GM23248 (cell line): ENCODE results near the gene LRWD1. TPM values are rescaled to one million over a fixed set of nuclear protein-coding genes. Genes with fewer than 3 reads are reported as not detected.

Experiments
- DNase-seq: peaks from one replicate; pipeline ENCODE4 v3.0.0-alpha.2; 2015
- H2AFZ ChIP-seq: fragments of 200-600 bp; sonication (generic); 2 replicates; pipeline ENCODE4 v1.6.1; 2016; ENCODE audit warnings: antibody characterized with exemption
- H3F3A ChIP-seq: fragments of 200-600 bp; sonication (generic); 2 replicates; pipeline ENCODE4 v1.6.1; 2016; ENCODE audit warnings: mild to moderate bottlenecking, antibody characterized with exemption, mixed run types; ENCODE audit not compliant: insufficient read depth
- H3K27ac ChIP-seq: fragments of 200-600 bp; sonication (generic); 2 replicates; pipeline ENCODE4 v1.5.1; 2016; ENCODE audit warnings: mild to moderate bottlenecking
- H3K27me3 ChIP-seq: fragments of 200-600 bp; sonication (generic); replicated peaks from 2 replicates; pipeline ENCODE4 v1.6.1; 2016; ENCODE audit warnings: mild to moderate bottlenecking; ENCODE audit not compliant: insufficient read depth
- H3K36me3 ChIP-seq: fragments of 200-600 bp; sonication (generic); 2 replicates; pipeline ENCODE4 v1.6.1; 2016; ENCODE audit warnings: low read depth, mild to moderate bottlenecking
- H3K4me1 ChIP-seq: fragments of 200-600 bp; sonication (generic); 2 replicates; pipeline ENCODE4 v1.6.1; 2016; ENCODE audit warnings: mild to moderate bottlenecking; ENCODE audit not compliant: insufficient read depth
- H3K4me2 ChIP-seq: fragments of 200-600 bp; sonication (generic); one replicate; pipeline ENCODE4 v1.6.1; 2016; ENCODE audit warnings: mild to moderate bottlenecking; ENCODE audit not compliant: unreplicated experiment
- H3K4me3 ChIP-seq: fragments of 200-600 bp; sonication (generic); 2 replicates; pipeline ENCODE4 v1.5.1; 2016; ENCODE audit warnings: mild to moderate bottlenecking
- H3K79me2 ChIP-seq: fragments of 200-600 bp; sonication (generic); 2 replicates; pipeline ENCODE4 v1.6.1; 2016; ENCODE audit warnings: mild to moderate bottlenecking; ENCODE audit not compliant: insufficient read depth
- H3K9ac ChIP-seq: fragments of 200-600 bp; sonication (generic); 2 replicates; pipeline ENCODE4 v1.6.1; 2016; ENCODE audit warnings: mild to moderate bottlenecking
- H3K9me2 ChIP-seq: fragments of 200-600 bp; sonication (generic); 2 replicates; pipeline ENCODE4 v1.6.1; 2016; ENCODE audit warnings: mixed run types, mild to moderate bottlenecking, moderate library complexity; ENCODE audit not compliant: insufficient read depth
- H3K9me3 ChIP-seq: fragments of 200-600 bp; sonication (generic); one replicate; pipeline ENCODE4 v1.6.1; 2017; ENCODE audit warnings: low read depth
- H4K20me1 ChIP-seq: fragments of 200-600 bp; sonication (generic); 2 replicates; pipeline ENCODE4 v1.6.0; 2016; ENCODE audit not compliant: insufficient read depth
- EZH2 ChIP-seq: fragments of 200-600 bp; sonication (generic); IDR thresholded peaks from 2 replicates; pipeline ENCODE4 v1.6.1; 2018; ENCODE audit warnings: antibody characterized with exemption, mild to moderate bottlenecking; ENCODE audit not compliant: insufficient read depth, poor library complexity, severe bottlenecking
- EZH2phosphoT487 ChIP-seq: fragments of 200-600 bp; sonication (generic); IDR thresholded peaks from 2 replicates; pipeline ENCODE4 v1.6.1; 2018; ENCODE audit warnings: antibody characterized with exemption, moderate library complexity, mild to moderate bottlenecking, low read depth; ENCODE audit not compliant: insufficient read depth
- WGBS, 2 experiments: methylation state at CpG; one replicate each; pipeline ENCODE4 v1.1.6; 2015 to 2017; ENCODE audit warnings: low lambda C conversion rate in 2 of 2, low coverage in 1 of 2; ENCODE audit errors: missing lambda C conversion rate in 2 of 2; 5-methylcytosine and 5-hydroxymethylcytosine counted together
- in situ Hi-C: fragments of 300-500 bp; cut with MboI; formaldehyde crosslinking; loops from 2 replicates; pipeline ENCODE4 v1.15.0; 2020
- polyA plus RNA-seq: library from polyadenylated mRNA; unstranded; fragments of >200 nt; fragmentation: Nextera tagmentation; extraction: Ambion mirVana; gene quantifications from 2 replicates; pipeline ENCODE4 v1.2.1, GENCODE V29; 2016
- total RNA-seq: library from RNA; depleted of rRNA; stranded (reverse); fragments of >200 nt; shearing (Covaris generic); gene quantifications from 2 replicates; pipeline ENCODE4 v1.2.3, GENCODE V29; 2014

The LRWD1 gene
- total and polyA plus RNA-seq, 2 experiments from 2014 or later: 15.3 to 18.3 TPM

GRCh38 chr7:102460467-102460866 lies 4.3 kb upstream of the LRWD1 start:
- no peak overlapping the region for H3K4me2 ChIP-seq
- no peaks in the 10 kb centered on the region for H3F3A ChIP-seq
- DNase-seq: no peak
- H3K27me3 ChIP-seq: no peaks in the 10 kb centered on the region
- no peak overlapping the region for H3K4me3 ChIP-seq
- in situ Hi-C loops: no loop called here
- no peaks in the 10 kb centered on the region for H4K20me1 ChIP-seq
- peaks cover 34% of the 10 kb centered on the region for H3K79me2 ChIP-seq
- no peak for TF ChIP-seq EZH2phosphoT487
- TF ChIP-seq EZH2: no peak
- WGBS, 2 experiments: 59 to 71% methylated on average over 8 of the region's 8 CpGs
- H3K27ac ChIP-seq: no peak overlapping the region
- 0 out of 2 replicates have a peak, but pooled peaks cover 7% of the 10 kb centered on the region for H3K4me1 ChIP-seq
- no peak overlapping the region for H3K9ac ChIP-seq
- H3K36me3 ChIP-seq: no peaks in the 10 kb centered on the region
- H3K9me3 ChIP-seq: no peaks in the 10 kb centered on the region
- H3K9me2 ChIP-seq: no peaks in the 10 kb centered on the region
- H2AFZ ChIP-seq: no peak overlapping the region

- Histone ChIP-seq H4K20me1 (no peaks in the 10 kb centered on the region), H3K79me2 (peaks cover 40% of the 10 kb centered on the region), H3K9ac (peak overlapping the region; percentile 95), H3K9me3 (no peaks in the 10 kb centered on the region), H3F3A (no peaks in the 10 kb centered on the region), H2AFZ (peak overlapping the region; percentile 100), H3K4me2 (peak overlapping the region; percentile 90), H3K9me2 (no peaks in the 10 kb centered on the region), H3K4me1 (peaks cover 7% of the 10 kb centered on the region; the same call in 1 of the 2 replicates), H3K36me3 (no peaks in the 10 kb centered on the region), H3K27ac (peak overlapping the region; percentile 19; the same call in 1 of the 2 replicates), H3K27me3 (no peaks in the 10 kb centered on the region), H3K4me3 (peak overlapping the region; percentile 99)
- TF ChIP-seq EZH2phosphoT487 (no peak), EZH2 (no peak)
- DNase-seq: peak; percentile 64
- in situ Hi-C loops: no loop called here
- 12 to 14% methylated on average over 22 to 24 of the region's 24 CpGs for WGBS, 2 experiments
These were observed 775 bp upstream of the LRWD1 start for GRCh38 chr7:102463841-102464576.

- Histone ChIP-seq H3K9me3 (no peaks in the 10 kb centered on the region), H3K27ac (no peak overlapping the region), H3F3A (no peaks in the 10 kb centered on the region), H3K9ac (peak overlapping the region; percentile 95; the same call in 1 of the 2 replicates), H3K9me2 (no peaks in the 10 kb centered on the region), H3K4me3 (peak overlapping the region; percentile 99), H3K36me3 (no peaks in the 10 kb centered on the region), H3K4me2 (peak overlapping the region; percentile 90), H3K79me2 (peaks cover 40% of the 10 kb centered on the region), H3K4me1 (peaks cover 7% of the 10 kb centered on the region; the same call in 1 of the 2 replicates), H4K20me1 (no peaks in the 10 kb centered on the region), H2AFZ (no peak overlapping the region), H3K27me3 (no peaks in the 10 kb centered on the region)
- 96 to 99% methylated on average over 7 of the region's 7 CpGs for WGBS, 2 experiments
- in situ Hi-C loops: no loop called here
- TF ChIP-seq EZH2phosphoT487 (no peak), EZH2 (no peak)
- DNase-seq: no peak
These were observed 1.3 kb downstream of the LRWD1 start for GRCh38 chr7:102466097-102466496.

GRCh38 chr7:102467581-102468477 lies 3.0 kb downstream of the LRWD1 start:
- H3K4me3 ChIP-seq: no peak overlapping the region
- TF ChIP-seq EZH2phosphoT487 (no peak), EZH2 (no peak)
- H3K79me2 ChIP-seq: peaks cover 25% of the 10 kb centered on the region
- H3K4me2 ChIP-seq: no peak overlapping the region
- in situ Hi-C loops: no loop called here
- H3K4me1 ChIP-seq: peaks cover 7% of the 10 kb centered on the region; the same call in 1 of the 2 replicates
- H3K9me2 ChIP-seq: no peaks in the 10 kb centered on the region
- no peaks in the 10 kb centered on the region for H3K9me3 ChIP-seq
- H2AFZ ChIP-seq: no peak overlapping the region
- DNase-seq: no peak
- WGBS, 2 experiments: 84 to 86% methylated on average over 21 to 23 of the region's 24 CpGs
- H3K9ac ChIP-seq: no peak overlapping the region
- no peak overlapping the region for H3K27ac ChIP-seq
- H3F3A ChIP-seq: no peaks in the 10 kb centered on the region
- H4K20me1 ChIP-seq: no peaks in the 10 kb centered on the region
- no peaks in the 10 kb centered on the region for H3K36me3 ChIP-seq
- H3K27me3 ChIP-seq: no peaks in the 10 kb centered on the region
